HCT116 (cell line): Measurements from ENCODE around the gene SLFN11. TPM values are rescaled to one million over a fixed set of nuclear protein-coding genes. Genes with fewer than 3 reads are reported as not detected.

ENCODE experiments used
- ATAC-seq: fragments of 200-7000 bp; cut with Tn5 transposase; 2 replicates; pipeline ENCODE4 v1.9.1; 2020; ENCODE audit warnings: mild to moderate bottlenecking, moderate library complexity
- BruUV-seq: library from RNA; stranded (reverse); fragments of 400-500 nt; replicated peaks from 2 replicates; lab custom pipeline; 2021; lab: Mats Ljungman, UMichigan
- CTCF ChIA-PET: fragments of 300-600 bp; sonication (Branson Sonifier 250); formaldehyde crosslinking; loops from one replicate; lab custom pipeline; 2021; ENCODE audit warnings: antibody characterized with exemption; lab: Charles Lee
- POLR2A ChIA-PET: fragments of 300-600, 350-600 bp; sonication (Branson Sonifier 250); formaldehyde crosslinking; loops from one replicate; lab custom pipeline; 2021; ENCODE audit warnings: antibody characterized with exemption; lab: Charles Lee
- RAD21 ChIA-PET, 2 experiments: fragments of 300-600 bp; sonication (Branson Sonifier 250); formaldehyde crosslinking; loops; one replicate each; lab custom pipeline; 2023; ENCODE audit warnings: low total read pairs in 2 of 2; ENCODE audit not compliant: uncharacterized antibody in 2 of 2, unreplicated experiment in 2 of 2, low non-redundant PET in 1 of 2; lab: Charles Lee
- DNase-seq: peaks from one replicate; pipeline ENCODE4 v3.0.0-alpha.2; 2010; ENCODE audit warnings: low read depth, low spot score
- H2AFZ ChIP-seq: fragments of 200-600 bp; shearing (Covaris generic), sonication (generic); 2 replicates; pipeline ENCODE4 v1.6.1; 2017; ENCODE audit warnings: low read depth, mixed run types, mixed read lengths, antibody characterized with exemption, low read length; ENCODE audit not compliant: poor library complexity, severe bottlenecking
- H3K27ac ChIP-seq: 2 replicates; pipeline ENCODE4 v1.5.1; 2012; ENCODE audit warnings: low read depth, low read length
- H3K27me3 ChIP-seq: fragments of 200-600 bp; sonication (generic); 2 replicates; pipeline ENCODE4 v1.6.1; 2016; ENCODE audit warnings: mixed run types, low read length, mixed read lengths; ENCODE audit not compliant: insufficient read depth
- H3K36me3 ChIP-seq, 2 experiments: fragments of 200-500 bp in 1 of 2; fragments of 200-600 bp in 1 of 2; sonication (Bioruptor generic) in 1 of 2; sonication (generic) in 1 of 2; 2 replicates each; pipeline versions ENCODE4 v1.5.1 to v1.6.1; 2014 to 2016; ENCODE audit warnings: low read length in 2 of 2, inconsistent platforms in 1 of 2, mixed read lengths in 1 of 2, mixed run types in 1 of 2; ENCODE audit not compliant: insufficient read depth in 2 of 2, control insufficient read depth in 1 of 2
- H3K4me1 ChIP-seq, 2 experiments: fragments of 200-600 bp in 1 of 2; sonication (generic) in 1 of 2; 2 replicates each; pipeline versions ENCODE4 v1.5.1 to v1.6.1; 2012 to 2017; ENCODE audit warnings: low read length in 2 of 2, inconsistent platforms in 1 of 2, mild to moderate bottlenecking in 1 of 2, mixed read lengths in 1 of 2, mixed run types in 1 of 2, moderate library complexity in 1 of 2; ENCODE audit not compliant: insufficient read depth in 2 of 2, control insufficient read depth in 1 of 2
- H3K4me2 ChIP-seq: fragments of 200-600 bp; sonication (generic); 2 replicates; pipeline ENCODE4 v1.6.1; 2017; ENCODE audit warnings: mixed run types, low read length, mixed read lengths
- H3K4me3 ChIP-seq, 2 experiments: fragments of 200-600 bp in 1 of 2; sonication (generic) in 1 of 2; replicated peaks in 1 of 2; 2 replicates each; pipeline ENCODE4 v1.5.1; 2011 to 2016; ENCODE audit warnings: low read length in 2 of 2, control low read depth in 1 of 2, low read depth in 1 of 2, mild to moderate bottlenecking in 1 of 2, mixed read lengths in 1 of 2, mixed run types in 1 of 2
- H3K79me2 ChIP-seq: fragments of 200-600 bp; sonication (generic); 2 replicates; pipeline ENCODE4 v1.6.1; 2017; ENCODE audit warnings: mild to moderate bottlenecking, mixed run types, low read length, moderate library complexity, mixed read lengths; ENCODE audit not compliant: insufficient read depth
- H3K9ac ChIP-seq: fragments of 200-600 bp; sonication (generic); 2 replicates; pipeline ENCODE4 v1.6.1; 2016; ENCODE audit warnings: low read length, mixed read lengths
- H3K9me2 ChIP-seq: fragments of 200-600 bp; sonication (generic), shearing (Covaris generic); 2 replicates; pipeline ENCODE4 v1.6.1; 2017; ENCODE audit warnings: mixed run types, mild to moderate bottlenecking, moderate library complexity; ENCODE audit not compliant: insufficient read depth
- H3K9me3 ChIP-seq, 2 experiments: fragments of 200-500 bp in 1 of 2; fragments of 200-600 bp in 1 of 2; sonication (Bioruptor generic) in 1 of 2; sonication (generic) in 1 of 2; 2 replicates each; pipeline ENCODE4 v1.6.1; 2014 to 2017; ENCODE audit warnings: low read length in 2 of 2, mixed read lengths in 2 of 2, inconsistent platforms in 1 of 2, low read depth in 1 of 2, mild to moderate bottlenecking in 1 of 2, mixed run types in 1 of 2, moderate library complexity in 1 of 2; ENCODE audit not compliant: control insufficient read depth in 1 of 2, insufficient read depth in 1 of 2
- H4K20me1 ChIP-seq: fragments of 200-600 bp; sonication (generic), shearing (Covaris generic); 2 replicates; pipeline ENCODE4 v1.6.1; 2017; ENCODE audit warnings: mixed run types, mild to moderate bottlenecking, moderate library complexity; ENCODE audit not compliant: insufficient read depth
- ATF3 ChIP-seq: IDR thresholded peaks from 2 replicates; pipeline ENCODE4 v1.6.1; 2012
- CBX3 ChIP-seq: IDR thresholded peaks from 2 replicates; pipeline ENCODE4 v1.6.1; 2012; ENCODE audit warnings: low read depth
- CEBPB ChIP-seq: IDR thresholded peaks from 2 replicates; pipeline ENCODE4 v1.6.1; 2012; ENCODE audit warnings: low read depth
- CTCF ChIP-seq, 3 experiments: fragments of 200-600 bp in 1 of 3; sonication (generic) in 1 of 3; IDR thresholded peaks in 2 of 3; conservative IDR thresholded peaks in 1 of 3; 2 replicates each; pipeline ENCODE4 v1.5.1; 2012 to 2017; ENCODE audit warnings: low read depth in 2 of 3, low read length in 2 of 3, antibody characterized with exemption in 1 of 3, borderline replicate concordance in 1 of 3, control low read depth in 1 of 3, mild to moderate bottlenecking in 1 of 3, mixed read lengths in 1 of 3, mixed run types in 1 of 3, moderate library complexity in 1 of 3; ENCODE audit not compliant: insufficient read depth in 1 of 3
- EGR1 ChIP-seq: IDR thresholded peaks from 2 replicates; pipeline ENCODE4 v1.6.1; 2012; ENCODE audit warnings: low read depth
- ELF1 ChIP-seq: IDR thresholded peaks from 2 replicates; pipeline ENCODE4 v1.6.1; 2012; ENCODE audit warnings: low read depth, borderline replicate concordance
- EZH2 ChIP-seq: fragments of 200-600 bp; sonication (generic); IDR thresholded peaks from 2 replicates; pipeline ENCODE4 v1.6.1; 2017; ENCODE audit warnings: antibody characterized with exemption, mixed run types
- EZH2phosphoT487 ChIP-seq: fragments of 200-600 bp; IDR thresholded peaks from 2 replicates; pipeline ENCODE4 v1.6.1; 2018; ENCODE audit warnings: antibody characterized with exemption, borderline replicate concordance
- FOSL1 ChIP-seq: IDR thresholded peaks from 2 replicates; pipeline ENCODE4 v1.6.1; 2012; ENCODE audit warnings: low read depth
- JUND ChIP-seq: IDR thresholded peaks from 2 replicates; pipeline ENCODE4 v1.6.1; 2012
- POLR2A ChIP-seq: IDR thresholded peaks from 2 replicates; pipeline ENCODE4 v1.7.0; 2011; ENCODE audit warnings: borderline replicate concordance; ENCODE audit not compliant: insufficient read depth, insufficient read length; ENCODE audit errors: extremely low read depth
- POLR2AphosphoS5 ChIP-seq: IDR thresholded peaks from 2 replicates; pipeline ENCODE4 v1.6.1; 2011; ENCODE audit warnings: mild to moderate bottlenecking, low read depth, low read length, moderate library complexity
- REST ChIP-seq: IDR thresholded peaks from 2 replicates; pipeline ENCODE4 v1.6.1; 2012; ENCODE audit warnings: low read depth
- SIN3A ChIP-seq: IDR thresholded peaks from 2 replicates; pipeline ENCODE4 v1.6.1; 2012; ENCODE audit warnings: low read depth
- SRF ChIP-seq: IDR thresholded peaks from 2 replicates; pipeline ENCODE4 v1.6.1; 2012; ENCODE audit warnings: low read depth
- TCF7L2 ChIP-seq: IDR thresholded peaks from 2 replicates; pipeline ENCODE4 v1.7.0; 2011; ENCODE audit warnings: borderline replicate concordance, inconsistent platforms; ENCODE audit not compliant: insufficient read depth, insufficient read length; ENCODE audit errors: extremely low read depth
- YY1 ChIP-seq: IDR thresholded peaks from 2 replicates; pipeline ENCODE4 v1.6.1; 2011; ENCODE audit warnings: low read length, low read depth, moderate library complexity, mild to moderate bottlenecking; ENCODE audit not compliant: insufficient replicate concordance; ENCODE audit errors: extremely low read depth
- ZBTB33 ChIP-seq: IDR thresholded peaks from 2 replicates; pipeline ENCODE4 v1.6.1; 2011; ENCODE audit warnings: mild to moderate bottlenecking, low read length, moderate library complexity; ENCODE audit not compliant: insufficient replicate concordance; ENCODE audit errors: extremely low read depth
- ZNF274 ChIP-seq: fragments of 200-500 bp; sonication (Bioruptor generic); IDR thresholded peaks from 2 replicates; pipeline ENCODE4 v1.6.1; 2014; ENCODE audit warnings: mild to moderate bottlenecking, low read depth, low read length, inconsistent platforms
- intact Hi-C: fragments of 100-400 bp; cut with micrococcal nuclease; formaldehyde crosslinking; loops from 2 replicates; pipeline ENCODE4 v1.10.0; 2022
- total RNA-seq: library from RNA; stranded (reverse); gene quantifications from one replicate; pipeline ENCODE4 v1.2.1, GENCODE V29; 2021; ENCODE audit not compliant: unreplicated experiment

Gene SLFN11
- total RNA-seq, 1 experiment from 2014 or later, result not detected

GRCh38 chr17:35406568-35406967 is 33.1 kb upstream of the SLFN11 start:
- Histone ChIP-seq H3K79me2 (no peaks in the 10 kb centered on the region), H3K9me2 (no peaks in the 10 kb centered on the region), H3K36me3 (no peaks in the 10 kb centered on the region), H3K9me3 (no peaks in the 10 kb centered on the region), H3K27ac (no peak overlapping the region), H3K9ac (no peak overlapping the region), H3K4me1 (no peaks in the 10 kb centered on the region), H3K27me3 (peaks cover 22% of the 10 kb centered on the region), H4K20me1 (no peaks in the 10 kb centered on the region), H3K4me3 (no peak overlapping the region), H2AFZ (no peak overlapping the region), H3K4me2 (no peak overlapping the region)
- RAD21 ChIA-PET, result no interaction called here
- intact Hi-C loops, result no loop called here
- CTCF ChIA-PET, result no interaction called here
- no TSS peak for BruUV-seq
- TF ChIP-seq JUND (no peak), CEBPB (no peak), EZH2phosphoT487 (no peak), ATF3 (no peak), EGR1 (no peak), CTCF (IDR thresholded peaks at IDR 0.05 in 2 of 3, conservative IDR thresholded peaks at IDR 0.05 in 1 of 3; ENCODE audit: borderline replicate concordance in 1 of 3, insufficient read depth in 1 of 3, low read depth in 2 of 3, low read length in 2 of 3) (no peak), REST (no peak), ZNF274 (no peak), EZH2 (no peak), ZBTB33 (no peak), POLR2AphosphoS5 (no peak), FOSL1 (no peak), SIN3A (no peak), TCF7L2 (no peak), SRF (no peak), ELF1 (no peak), POLR2A (no peak), YY1 (no peak), CBX3 (no peak)
- ATAC-seq (no peak), DNase-seq (no peak)
- POLR2A ChIA-PET, result no interaction called here
